GM18508 (cell line): ENCODE results near the gene OOSP4B.
"Not testable (repeated sequence)": the region's sequence is repeated elsewhere in the genome, so short reads cannot be mapped to it uniquely, and the experiment has no call there.

ENCODE experiments used
- ATAC-seq: cut with Tn5 transposase; IDR thresholded peaks from one replicate; pipeline ENCODE4 v1.9.1; 2021; ENCODE audit warnings: moderate number of reproducible peaks; ENCODE audit not compliant: insufficient read depth, unreplicated experiment

OOSP4B gene

GRCh38 chr11:60059052-60059451 lies 42.1 kb downstream of the OOSP4B start:
- no peak for ATAC-seq

- ATAC-seq, result no peak
These were observed 42.7 kb downstream of the OOSP4B start for GRCh38 chr11:60059521-60060240.

- no peak for ATAC-seq
These were observed 47.1 kb downstream of the OOSP4B start for GRCh38 chr11:60064111-60064510.

- ATAC-seq, result no peak
These were observed 48.8 kb downstream of the OOSP4B start for GRCh38 chr11:60065801-60066200.

GRCh38 chr11:60069450-60069849 lies 52.5 kb downstream of the OOSP4B start:
- ATAC-seq, result no peak

- ATAC-seq, result not testable (repeated sequence)
These were observed 54.7 kb downstream of the OOSP4B start for GRCh38 chr11:60071644-60072043.

GRCh38 chr11:60077216-60077817 lies 60.3 kb downstream of the OOSP4B start:
- no peak for ATAC-seq

- ATAC-seq, result no peak
These were observed 61.0 kb downstream of the OOSP4B start for GRCh38 chr11:60077981-60078380.

GRCh38 chr11:60078745-60079144 lies 61.8 kb downstream of the OOSP4B start:
- ATAC-seq, result no peak

- no peak for ATAC-seq
These were observed 63.6 kb downstream of the OOSP4B start for GRCh38 chr11:60080535-60080934.
